Activated CD8-positive, alpha-beta T cell treated with anti-CD3 and anti-CD28 coated beads for 36 hours (primary cell): ENCODE measurements around the gene ITCH. TPM values are rescaled to one million over a fixed set of nuclear protein-coding genes. Genes with fewer than 3 reads are reported as not detected.

Experiments
- ATAC-seq: fragments of 200-7000 bp; cut with Tn5 transposase; one replicate; pipeline ENCODE4 v1.10.0; 2021; ENCODE audit warnings: mild to moderate bottlenecking, moderate library complexity
- CTCF ChIA-PET: fragments of 350-600 bp; sonication (Branson Sonifier 250); formaldehyde crosslinking; loops from one replicate; lab custom pipeline; 2021; ENCODE audit warnings: antibody characterized with exemption; lab: Charles Lee
- POLR2A ChIA-PET: fragments of 350-600 bp; sonication (Branson Sonifier 250); formaldehyde crosslinking; loops from one replicate; lab custom pipeline; 2021; ENCODE audit warnings: antibody characterized with exemption; lab: Charles Lee
- DNase-seq: peaks from one replicate; pipeline ENCODE4 v3.0.0-alpha.2; 2020
- H3K27ac Mint-ChIP-seq: one replicate; pipeline ENCODE4 v1.8.0; 2021; ENCODE audit warnings: mild to moderate bottlenecking, mixed read lengths
- H3K27me3 Mint-ChIP-seq: one replicate; pipeline ENCODE4 v1.8.0; 2021; ENCODE audit warnings: mixed read lengths
- H3K36me3 Mint-ChIP-seq: one replicate; pipeline ENCODE4 v1.8.0; 2021; ENCODE audit warnings: low read depth, mixed read lengths
- H3K4me1 Mint-ChIP-seq: one replicate; pipeline ENCODE4 v1.8.0; 2021; ENCODE audit warnings: low read depth, mixed read lengths
- H3K4me3 Mint-ChIP-seq: one replicate; pipeline ENCODE4 v1.8.0; 2021; ENCODE audit warnings: mild to moderate bottlenecking, moderate library complexity, mixed read lengths
- H3K9me3 Mint-ChIP-seq: one replicate; pipeline ENCODE4 v1.8.0; 2021; ENCODE audit warnings: mixed read lengths
- intact Hi-C: fragments of 100-400 bp; cut with micrococcal nuclease; formaldehyde crosslinking; loops from one replicate; pipeline ENCODE4 v1.10.0; 2022
- total RNA-seq, 2 experiments: library from RNA; stranded (reverse); gene quantifications; one replicate each; pipeline ENCODE4 v1.2.3, GENCODE V29; 2021
- TF ChIP-seq, protein P1 (sequence below): fragments of 200-600 bp; IDR thresholded peaks from one replicate; pipeline ENCODE4 v1.8.0; 2022; ENCODE audit warnings: antibody characterized with exemption, mild to moderate bottlenecking

The ITCH gene
- total RNA-seq, 2 experiments from 2014 or later, result 46.0 to 51.8 TPM

DNA sequence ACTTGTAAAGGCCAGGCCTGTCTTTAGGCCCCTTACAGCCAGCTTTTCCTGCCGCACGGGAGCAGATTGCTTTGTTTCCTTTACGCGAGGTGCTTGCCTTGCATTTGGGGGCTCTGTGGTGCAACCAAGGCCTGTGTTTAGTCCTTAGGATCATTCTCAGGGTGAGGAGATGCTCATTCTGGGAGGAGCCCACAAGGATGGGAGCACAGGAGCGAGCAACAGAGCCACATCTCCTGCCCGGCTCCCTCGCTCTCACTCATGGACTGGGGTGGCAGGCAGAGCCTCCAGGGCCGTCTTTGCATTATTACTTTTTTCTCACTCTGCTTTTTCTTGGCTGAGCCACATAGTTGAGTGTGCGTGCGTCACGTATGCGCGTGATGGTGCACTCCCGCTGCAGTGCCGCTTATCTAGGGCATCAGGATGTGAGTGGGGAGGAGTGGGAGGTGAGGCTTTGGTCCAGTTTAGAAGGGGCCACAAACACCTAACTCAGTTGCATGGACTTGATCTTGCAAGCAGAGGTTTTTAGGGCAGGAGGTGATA lies 172.3 kb downstream of the ITCH start:
- no peak overlapping the region for H3K27ac Mint-ChIP-seq
- no peak overlapping the region for H3K4me3 Mint-ChIP-seq
- peaks cover 8% of the 10 kb centered on the region for H3K36me3 Mint-ChIP-seq
- DNase-seq (no peak), ATAC-seq (no peak)
- intact Hi-C loops, result loop anchor here (5.0 kb wide), 1 partner anchor 172 kb away; no protein-coding TSS in a partner anchor
- H3K4me1 Mint-ChIP-seq, result peaks cover 2% of the 10 kb centered on the region
- H3K9me3 Mint-ChIP-seq, result no peaks in the 10 kb centered on the region
- TF ChIP-seq, protein P1, sequence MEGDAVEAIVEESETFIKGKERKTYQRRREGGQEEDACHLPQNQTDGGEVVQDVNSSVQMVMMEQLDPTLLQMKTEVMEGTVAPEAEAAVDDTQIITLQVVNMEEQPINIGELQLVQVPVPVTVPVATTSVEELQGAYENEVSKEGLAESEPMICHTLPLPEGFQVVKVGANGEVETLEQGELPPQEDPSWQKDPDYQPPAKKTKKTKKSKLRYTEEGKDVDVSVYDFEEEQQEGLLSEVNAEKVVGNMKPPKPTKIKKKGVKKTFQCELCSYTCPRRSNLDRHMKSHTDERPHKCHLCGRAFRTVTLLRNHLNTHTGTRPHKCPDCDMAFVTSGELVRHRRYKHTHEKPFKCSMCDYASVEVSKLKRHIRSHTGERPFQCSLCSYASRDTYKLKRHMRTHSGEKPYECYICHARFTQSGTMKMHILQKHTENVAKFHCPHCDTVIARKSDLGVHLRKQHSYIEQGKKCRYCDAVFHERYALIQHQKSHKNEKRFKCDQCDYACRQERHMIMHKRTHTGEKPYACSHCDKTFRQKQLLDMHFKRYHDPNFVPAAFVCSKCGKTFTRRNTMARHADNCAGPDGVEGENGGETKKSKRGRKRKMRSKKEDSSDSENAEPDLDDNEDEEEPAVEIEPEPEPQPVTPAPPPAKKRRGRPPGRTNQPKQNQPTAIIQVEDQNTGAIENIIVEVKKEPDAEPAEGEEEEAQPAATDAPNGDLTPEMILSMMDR, result no peak
- ChIA-PET CTCF (no interaction called here), POLR2A (no interaction called here)
- H3K27me3 Mint-ChIP-seq, result no peaks in the 10 kb centered on the region

DNA sequence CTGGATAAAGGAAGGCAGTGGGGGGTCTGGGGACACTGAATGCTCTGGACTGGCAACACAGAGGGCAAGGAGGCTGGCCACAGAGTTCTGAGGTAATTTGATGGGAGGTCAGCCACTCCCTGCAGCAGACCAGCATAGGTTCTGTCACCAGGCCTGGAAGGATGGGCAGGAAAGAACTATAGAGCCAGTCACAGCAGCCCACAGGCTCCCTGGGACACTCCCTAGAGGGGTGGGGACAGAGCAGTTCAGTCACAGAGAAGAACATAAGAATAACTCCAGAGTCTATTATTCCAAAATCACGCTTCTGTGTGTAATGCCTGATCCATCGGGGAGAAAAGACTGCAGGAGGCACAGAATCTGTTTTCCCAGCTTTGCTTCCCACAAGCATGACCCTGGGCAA lies 172.8 kb downstream of the ITCH start:
- ATAC-seq (no peak), DNase-seq (no peak)
- H3K9me3 Mint-ChIP-seq, result no peaks in the 10 kb centered on the region
- no peak overlapping the region for H3K27ac Mint-ChIP-seq
- TF ChIP-seq, protein P1, result no peak
- intact Hi-C loops, result loop anchor here (5.0 kb wide), 1 partner anchor 171 kb away; no protein-coding TSS in a partner anchor
- no peak overlapping the region for H3K4me3 Mint-ChIP-seq
- H3K4me1 Mint-ChIP-seq, result peaks cover 1% of the 10 kb centered on the region
- POLR2A ChIA-PET, result no interaction called here
- CTCF ChIA-PET, result no interaction called here
- H3K36me3 Mint-ChIP-seq, result peaks cover 10% of the 10 kb centered on the region
- no peaks in the 10 kb centered on the region for H3K27me3 Mint-ChIP-seq

DNA sequence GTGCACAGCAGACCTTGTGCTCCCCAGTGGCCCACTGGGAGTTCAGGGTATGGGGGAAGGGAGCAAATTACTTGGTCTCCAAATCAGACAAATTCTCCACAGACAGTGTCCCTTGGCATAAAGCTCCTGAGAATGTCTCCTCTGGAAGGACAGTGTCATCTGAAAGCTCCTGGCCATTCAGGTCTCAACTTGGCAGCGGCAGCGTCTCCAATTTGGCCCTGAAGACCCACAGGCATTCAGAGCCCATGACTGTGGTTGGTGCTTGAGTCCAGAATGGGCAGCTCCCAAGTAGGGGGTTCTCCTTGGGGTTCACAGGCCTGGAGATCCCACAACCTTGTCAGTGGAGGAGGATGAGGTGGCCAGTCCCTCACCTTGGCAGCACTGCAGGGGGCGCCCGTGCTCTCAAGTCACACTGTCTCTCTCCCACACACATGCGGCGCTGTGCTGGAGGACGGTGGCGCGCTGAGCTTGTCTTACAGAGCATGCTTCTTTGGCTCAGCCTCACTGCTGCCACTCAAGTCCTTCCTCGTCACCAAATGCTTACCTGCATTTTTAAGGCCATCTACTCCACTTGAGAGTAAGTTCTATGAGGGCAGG lies 173.8 kb downstream of the ITCH start:
- Mint-ChIP-seq H3K36me3 (peaks cover 14% of the 10 kb centered on the region), H3K4me1 (peaks cover 7% of the 10 kb centered on the region), H3K4me3 (no peak overlapping the region), H3K27ac (no peak overlapping the region), H3K27me3 (no peaks in the 10 kb centered on the region), H3K9me3 (no peaks in the 10 kb centered on the region)
- intact Hi-C loops, result loop anchor here (5.0 kb wide), 1 partner anchor 170 kb away; no protein-coding TSS in a partner anchor
- DNase-seq, result peak; percentile 71
- TF ChIP-seq, protein P1, result peak; percentile 54
- ATAC-seq, result peak; percentile 54
- ChIA-PET CTCF (interaction anchor here (0.7 to 4.0 kb wide), 9 partner anchors 11 to 233 kb away, joined by 3 to 56 read pairs (median 4); no protein-coding TSS in a partner anchor), POLR2A (interaction anchor here (0.7 kb wide), 1 partner anchor 20 kb away, joined by 3 read pairs; no protein-coding TSS in a partner anchor)

DNA sequence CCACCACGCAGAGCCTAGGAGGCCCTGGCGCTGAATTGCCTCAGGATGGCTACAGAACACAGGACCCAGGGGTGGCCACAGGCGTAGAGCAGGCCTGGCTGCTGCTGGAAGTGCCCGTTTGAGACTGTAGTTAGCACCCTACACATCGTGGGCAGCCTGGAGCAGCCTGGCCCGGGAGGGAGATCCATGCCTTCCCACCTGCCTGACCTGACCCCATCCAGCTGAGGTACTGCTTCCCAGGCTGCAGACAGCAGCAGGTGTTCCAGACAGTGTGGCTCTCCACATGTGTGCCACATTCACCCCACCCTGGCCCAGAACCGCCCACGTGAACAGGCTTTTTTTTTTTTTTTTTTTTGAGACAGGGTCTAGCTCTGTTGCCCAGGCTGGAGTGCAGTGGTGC lies 174.6 kb downstream of the ITCH start:
- no peaks in the 10 kb centered on the region for H3K9me3 Mint-ChIP-seq
- no peak overlapping the region for H3K4me3 Mint-ChIP-seq
- peaks cover 7% of the 10 kb centered on the region for H3K4me1 Mint-ChIP-seq
- ChIA-PET CTCF (interaction anchor here (0.9 to 4.1 kb wide), 16 partner anchors 7 to 236 kb away, joined by 3 to 56 read pairs (median 4); no protein-coding TSS in a partner anchor), POLR2A (no interaction called here)
- ATAC-seq, result no peak
- peaks cover 14% of the 10 kb centered on the region for H3K36me3 Mint-ChIP-seq
- intact Hi-C loops, result loop anchor here (5.0 kb wide), 1 partner anchor 170 kb away; no protein-coding TSS in a partner anchor
- H3K27me3 Mint-ChIP-seq, result no peaks in the 10 kb centered on the region
- no peak overlapping the region for H3K27ac Mint-ChIP-seq
- DNase-seq, result no peak
- TF ChIP-seq, protein P1, result no peak

DNA sequence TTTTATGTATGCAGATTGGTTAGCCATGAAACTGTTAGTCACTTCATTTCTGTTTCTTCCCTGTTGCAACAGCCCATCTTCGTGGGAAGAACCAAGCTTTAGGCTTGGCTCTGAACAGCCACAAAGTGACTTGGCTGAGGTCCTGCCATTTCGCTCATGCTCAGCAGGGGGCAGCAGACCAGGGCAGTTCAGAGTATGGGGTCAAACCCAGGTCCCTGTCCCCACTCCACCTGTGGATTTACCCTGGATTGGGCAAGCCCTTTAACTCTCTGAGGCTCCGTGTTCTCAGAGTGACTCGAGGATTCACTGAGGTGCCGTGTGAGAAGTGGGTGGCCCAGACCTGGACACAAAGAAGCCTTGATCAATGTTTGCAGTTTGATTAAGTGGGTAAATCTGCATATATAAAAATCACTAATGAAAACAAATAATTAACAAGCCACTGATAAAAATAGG lies 175.6 kb downstream of the ITCH start:
- H3K27ac Mint-ChIP-seq, result no peak overlapping the region
- no peaks in the 10 kb centered on the region for H3K27me3 Mint-ChIP-seq
- intact Hi-C loops, result loop anchor here (5.0 kb wide), 1 partner anchor 169 kb away; no protein-coding TSS in a partner anchor
- peaks cover 7% of the 10 kb centered on the region for H3K4me1 Mint-ChIP-seq
- ATAC-seq (peak; percentile 85), DNase-seq (peak; percentile 72)
- CTCF ChIA-PET, result interaction anchor here (0.6 to 4.1 kb wide), 28 partner anchors 8 to 237 kb away, joined by 3 to 56 read pairs (median 4); no protein-coding TSS in a partner anchor
- POLR2A ChIA-PET, result no interaction called here
- H3K9me3 Mint-ChIP-seq, result no peaks in the 10 kb centered on the region
- H3K36me3 Mint-ChIP-seq, result peaks cover 14% of the 10 kb centered on the region
- no peak overlapping the region for H3K4me3 Mint-ChIP-seq
- TF ChIP-seq, protein P1, result peak; percentile 83
